H1 (cell line): ENCODE data around the gene DAZAP1. TPM values are rescaled to one million over a fixed set of nuclear protein-coding genes. Genes with fewer than 3 reads are reported as not detected.

Source experiments
- BCL11A ChIP-seq, 2 experiments: IDR thresholded peaks; one replicate each; pipeline ENCODE4 v1.6.1; 2011; ENCODE audit warnings: low read depth in 2 of 2, low read length in 2 of 2, mild to moderate bottlenecking in 2 of 2
- CBX5 ChIP-seq: fragments of 300-800, 300-1000 bp; sonication (generic); IDR thresholded peaks from 2 replicates; pipeline ENCODE4 v1.7.1; 2016; ENCODE audit warnings: antibody characterized with exemption, low read length, low read depth
- CHD1 ChIP-seq: IDR thresholded peaks from 2 replicates; pipeline ENCODE4 v1.6.1; 2012; ENCODE audit warnings: low read depth, low read length, improper control_type of control experiment
- EP300 ChIP-seq, 2 experiments: IDR thresholded peaks; 1 replicate in 1 of 2; 2 replicates in 1 of 2; pipeline ENCODE4 v1.6.1; 2011 to 2012; ENCODE audit warnings: low read depth in 2 of 2, low read length in 2 of 2, mild to moderate bottlenecking in 2 of 2, borderline replicate concordance in 1 of 2, inconsistent platforms in 1 of 2, moderate library complexity in 1 of 2
- GABPA ChIP-seq: IDR thresholded peaks from 2 replicates; pipeline ENCODE4 v1.6.1; 2011; ENCODE audit warnings: mild to moderate bottlenecking, low read length, moderate library complexity, borderline replicate concordance; ENCODE audit not compliant: insufficient read depth
- HDAC6 ChIP-seq: IDR thresholded peaks from one replicate; pipeline ENCODE4 v1.7.1; 2012; ENCODE audit warnings: low read depth, mild to moderate bottlenecking, inconsistent platforms, low read length, moderate library complexity
- KDM5A ChIP-seq: fragments of 200-600 bp; IDR thresholded peaks from 2 replicates; pipeline ENCODE4 v1.7.1; 2012; ENCODE audit warnings: mild to moderate bottlenecking, low read length, inconsistent platforms, mixed read lengths
- PHF8 ChIP-seq: fragments of 200-600 bp; sonication (generic); conservative IDR thresholded peaks from 2 replicates; pipeline ENCODE4 v1.7.1; 2012; ENCODE audit warnings: low read depth, mild to moderate bottlenecking, inconsistent platforms, low read length, moderate library complexity
- POLR2AphosphoS5 ChIP-seq: IDR thresholded peaks from 2 replicates; pipeline ENCODE4 v1.6.1; 2011; ENCODE audit warnings: low read depth, low read length
- POU5F1 ChIP-seq: IDR thresholded peaks from 2 replicates; pipeline ENCODE4 v1.6.1; 2011; ENCODE audit warnings: low read depth, mild to moderate bottlenecking, low read length, moderate library complexity
- RFX5 ChIP-seq: IDR thresholded peaks from 2 replicates; pipeline ENCODE4 v1.6.1; 2011; ENCODE audit warnings: low read depth, low read length, improper control_type of control experiment, borderline replicate concordance
- SAP30 ChIP-seq: fragments of 300-600 bp; sonication (generic); IDR thresholded peaks from 2 replicates; pipeline ENCODE4 v1.7.1; 2012; ENCODE audit warnings: low read length, moderate library complexity, mild to moderate bottlenecking, inconsistent platforms; ENCODE audit not compliant: insufficient read depth, insufficient replicate concordance
- SP2 ChIP-seq: IDR thresholded peaks from 2 replicates; pipeline ENCODE4 v1.6.1; 2012; ENCODE audit warnings: mild to moderate bottlenecking, low read length, inconsistent platforms
- SRF ChIP-seq: IDR thresholded peaks from 2 replicates; pipeline ENCODE4 v1.6.1; 2011; ENCODE audit warnings: mild to moderate bottlenecking, low read depth, low read length, moderate library complexity
- TEAD4 ChIP-seq: IDR thresholded peaks from 2 replicates; pipeline ENCODE4 v1.6.1; 2012; ENCODE audit warnings: low read depth, low read length, inconsistent platforms, mixed read lengths
- YY1 ChIP-seq: IDR thresholded peaks from 2 replicates; pipeline ENCODE4 v1.6.1; 2011; ENCODE audit warnings: low read depth, mild to moderate bottlenecking, low read length
- polyA plus RNA-seq, 7 experiments: library from polyadenylated mRNA; depleted of rRNA in 3 of 7; stranded (reverse) in 5 of 7; unstranded in 2 of 7; fragments of >200 nt in 5 of 7; fragments of 200-250 nt in 2 of 7; gene quantifications; 1 replicate in 5 of 7; 2 replicates in 1 of 7; 4 replicates in 1 of 7; pipeline versions ENCODE4 v1.2.1 to v1.2.3, GENCODE V29; 2011 to 2013; ENCODE audit warnings: missing spikeins in 2 of 7, mixed read lengths in 2 of 7
- total RNA-seq: library from RNA; stranded (reverse); fragmentation: NEBNext Ultra II Directional; extraction: Animal tissue kit (Norgen Biotek cat#: 25700); gene quantifications from 2 replicates; pipeline ENCODE4 v1.2.1, GENCODE V29; 2021
- TF ChIP-seq, protein P1 (sequence below): IDR thresholded peaks from 2 replicates; pipeline ENCODE4 v1.6.1; 2012; ENCODE audit warnings: low read length, inconsistent platforms
- TF ChIP-seq, protein P2 (sequence below): IDR thresholded peaks from 2 replicates; pipeline ENCODE4 v1.6.1; 2011; ENCODE audit warnings: low read depth, mild to moderate bottlenecking, low read length; ENCODE audit not compliant: insufficient read depth

Gene DAZAP1
- total and polyA plus RNA-seq, 2 of the 8 experiments (the other 6 are each of a cell fraction or from before 2014, with no cell fraction given): 79.6 to 341 TPM

- no peak for TF ChIP-seq EP300 (IDR thresholded peaks at IDR 0.05; ENCODE audit: borderline replicate concordance in 1 of 2, low read depth in 2 of 2, low read length in 2 of 2)
- 0 out of 2 replicates have a peak, but pooled peaks have one; percentile 29 for TF ChIP-seq PHF8
- TF ChIP-seq RFX5: no peak
- TF ChIP-seq, protein P1, sequence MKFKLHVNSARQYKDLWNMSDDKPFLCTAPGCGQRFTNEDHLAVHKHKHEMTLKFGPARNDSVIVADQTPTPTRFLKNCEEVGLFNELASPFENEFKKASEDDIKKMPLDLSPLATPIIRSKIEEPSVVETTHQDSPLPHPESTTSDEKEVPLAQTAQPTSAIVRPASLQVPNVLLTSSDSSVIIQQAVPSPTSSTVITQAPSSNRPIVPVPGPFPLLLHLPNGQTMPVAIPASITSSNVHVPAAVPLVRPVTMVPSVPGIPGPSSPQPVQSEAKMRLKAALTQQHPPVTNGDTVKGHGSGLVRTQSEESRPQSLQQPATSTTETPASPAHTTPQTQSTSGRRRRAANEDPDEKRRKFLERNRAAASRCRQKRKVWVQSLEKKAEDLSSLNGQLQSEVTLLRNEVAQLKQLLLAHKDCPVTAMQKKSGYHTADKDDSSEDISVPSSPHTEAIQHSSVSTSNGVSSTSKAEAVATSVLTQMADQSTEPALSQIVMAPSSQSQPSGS: no peak
- TF ChIP-seq POU5F1: no peak
- no peak for TF ChIP-seq CBX5
- TF ChIP-seq SAP30: no peak
- TF ChIP-seq, protein P2, sequence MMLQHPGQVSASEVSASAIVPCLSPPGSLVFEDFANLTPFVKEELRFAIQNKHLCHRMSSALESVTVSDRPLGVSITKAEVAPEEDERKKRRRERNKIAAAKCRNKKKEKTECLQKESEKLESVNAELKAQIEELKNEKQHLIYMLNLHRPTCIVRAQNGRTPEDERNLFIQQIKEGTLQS: no peak
- TF ChIP-seq KDM5A: no peak
- no peak for TF ChIP-seq CHD1
- TF ChIP-seq SP2: no peak
- TF ChIP-seq HDAC6: no peak
- no peak for TF ChIP-seq POLR2AphosphoS5
- no peak for TF ChIP-seq SRF
- TF ChIP-seq GABPA: peak; percentile 19; the same call in 1 of the 2 replicates
- TF ChIP-seq BCL11A (IDR thresholded peaks at IDR 0.05; ENCODE audit: low read depth in 2 of 2, low read length in 2 of 2): no peak
- TF ChIP-seq YY1: peak; percentile 48; the same call in 1 of the 2 replicates
- no peak for TF ChIP-seq TEAD4
These were observed 38.0 kb downstream of the DAZAP1 start (continued) for GRCh38 chr19:1445185-1445931.
